GM15510 (cell line): ENCODE measurements around the gene NPPB.

Experiments
- POLR2A ChIP-seq: IDR thresholded peaks from 3 replicates; pipeline ENCODE4 v1.6.1; 2011; ENCODE audit warnings: borderline replicate concordance; ENCODE audit not compliant: insufficient read length; ENCODE audit errors: extremely low read depth

NPPB gene

GRCh38 chr1:11848373-11848700 is 10.4 kb downstream of the NPPB start:
- TF ChIP-seq POLR2A: no peak

DNA sequence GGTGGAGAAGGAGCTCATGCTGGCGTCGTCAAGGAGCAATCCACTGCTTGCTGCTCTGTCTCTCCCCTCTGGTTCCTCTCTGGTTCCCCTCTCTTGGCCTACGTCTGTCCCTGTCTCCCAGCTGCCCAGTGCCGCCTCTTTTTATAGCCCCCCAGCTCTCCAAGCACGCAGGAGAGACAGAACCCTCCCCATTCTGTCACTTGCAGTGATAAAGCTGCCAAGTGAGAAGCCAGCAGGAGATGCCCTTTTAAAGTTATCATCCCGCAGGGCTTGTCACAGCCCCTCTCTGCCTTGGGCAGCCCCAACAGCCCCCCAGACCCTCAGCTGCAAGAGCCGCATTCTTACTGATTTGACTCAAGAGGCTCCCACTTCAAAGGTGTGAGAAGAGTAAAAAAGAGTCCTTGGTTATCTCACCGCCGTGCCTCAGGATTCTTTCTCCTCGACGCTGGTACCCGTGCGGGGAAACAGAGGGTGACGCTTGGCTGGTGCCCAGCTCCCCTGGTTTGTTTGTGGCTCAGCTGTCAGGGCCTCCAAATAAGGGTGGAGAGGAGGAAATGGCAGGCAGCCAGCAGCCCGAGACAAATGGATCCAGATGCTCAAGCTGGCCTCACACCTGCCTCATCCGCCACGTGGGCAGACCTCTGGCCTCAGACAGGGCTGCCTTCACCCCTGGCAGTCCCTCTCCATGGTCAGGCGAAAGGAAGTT is 10.9 kb downstream of the NPPB start, which contains the start of gene NPPA:
Gene NPPA (minus strand): TSS at position 117 of the 706 bp plus-strand sequence. CDS start 99 bp downstream, at position 18.
- no peak for TF ChIP-seq POLR2A

DNA sequence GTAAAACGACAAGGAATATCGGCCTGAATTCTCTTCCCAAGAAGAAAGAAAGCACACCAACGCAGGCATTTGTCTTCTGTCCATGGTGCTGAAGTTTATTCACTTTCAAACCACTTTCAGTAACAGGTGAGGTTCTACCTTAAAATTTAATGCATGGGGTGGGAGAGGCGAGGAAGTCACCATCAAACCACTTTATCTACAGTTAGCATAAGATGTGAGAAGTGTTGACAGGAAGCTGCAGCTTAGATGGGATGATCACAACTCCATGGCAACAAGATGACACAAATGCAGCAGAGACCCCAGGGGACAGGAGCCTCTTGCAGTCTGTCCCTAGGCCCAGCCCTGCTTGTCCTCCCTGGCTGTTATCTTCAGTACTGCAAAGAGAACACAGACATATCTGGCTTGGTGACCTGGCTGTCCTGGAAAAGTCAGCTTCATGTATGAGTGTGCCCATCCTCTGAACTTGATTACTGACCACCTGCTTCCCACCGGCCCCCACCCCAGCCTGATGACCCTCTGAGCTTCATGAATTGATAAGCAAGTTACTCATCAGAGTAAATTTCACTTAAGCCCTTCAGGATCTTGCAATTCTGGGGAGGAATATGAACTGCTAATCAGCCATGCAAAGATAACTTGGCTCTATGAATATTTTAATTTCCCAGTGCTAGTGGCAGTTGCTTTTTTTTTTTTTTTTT is 13.0 kb downstream of the NPPB start:
- no peak for TF ChIP-seq POLR2A

DNA sequence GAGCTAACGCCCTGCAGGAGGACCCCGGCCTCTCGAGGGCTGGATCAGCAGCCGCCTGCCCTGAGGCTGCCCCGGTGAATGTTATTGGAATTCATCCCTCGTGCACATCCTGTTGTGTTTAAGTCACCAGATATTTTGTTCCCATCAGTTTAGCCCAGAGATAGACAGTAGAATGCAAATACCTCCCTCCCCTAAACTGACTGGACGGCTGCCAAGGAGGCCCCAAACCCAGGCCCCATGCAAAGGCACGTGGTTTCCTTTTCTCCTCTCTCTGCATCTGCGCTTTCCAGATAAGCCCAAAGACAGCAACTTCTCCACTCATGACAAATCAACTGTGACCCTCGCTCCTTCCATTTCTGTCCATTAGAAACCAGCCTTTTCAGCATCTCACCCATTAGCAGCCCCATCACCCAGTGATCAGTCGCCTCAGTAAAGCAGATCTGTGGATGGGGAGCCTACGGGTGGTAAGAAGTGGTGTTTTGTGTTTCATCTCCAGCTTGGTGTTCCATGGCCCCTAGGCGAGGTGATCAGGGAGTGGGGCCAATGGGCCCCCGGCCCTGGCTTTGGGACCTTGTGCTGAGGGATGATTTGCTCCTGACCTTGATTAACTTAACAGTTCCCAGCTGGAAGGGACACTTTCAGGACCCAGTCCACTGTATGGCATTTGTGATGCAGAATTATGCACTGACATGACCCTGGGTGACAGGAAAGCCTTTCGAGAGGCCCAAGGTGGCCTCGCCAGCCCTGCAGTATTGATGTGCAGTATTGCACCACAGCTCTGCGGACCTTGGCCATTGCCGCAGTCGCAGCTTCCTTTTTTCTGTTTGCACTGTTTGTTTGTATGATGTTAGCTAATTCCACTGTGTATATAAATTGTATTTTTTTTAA is 16.3 kb downstream of the NPPB start:
- TF ChIP-seq POLR2A: no peak

GRCh38 chr1:11841245-11842153 is 17.2 kb downstream of the NPPB start:
- no peak for TF ChIP-seq POLR2A

DNA sequence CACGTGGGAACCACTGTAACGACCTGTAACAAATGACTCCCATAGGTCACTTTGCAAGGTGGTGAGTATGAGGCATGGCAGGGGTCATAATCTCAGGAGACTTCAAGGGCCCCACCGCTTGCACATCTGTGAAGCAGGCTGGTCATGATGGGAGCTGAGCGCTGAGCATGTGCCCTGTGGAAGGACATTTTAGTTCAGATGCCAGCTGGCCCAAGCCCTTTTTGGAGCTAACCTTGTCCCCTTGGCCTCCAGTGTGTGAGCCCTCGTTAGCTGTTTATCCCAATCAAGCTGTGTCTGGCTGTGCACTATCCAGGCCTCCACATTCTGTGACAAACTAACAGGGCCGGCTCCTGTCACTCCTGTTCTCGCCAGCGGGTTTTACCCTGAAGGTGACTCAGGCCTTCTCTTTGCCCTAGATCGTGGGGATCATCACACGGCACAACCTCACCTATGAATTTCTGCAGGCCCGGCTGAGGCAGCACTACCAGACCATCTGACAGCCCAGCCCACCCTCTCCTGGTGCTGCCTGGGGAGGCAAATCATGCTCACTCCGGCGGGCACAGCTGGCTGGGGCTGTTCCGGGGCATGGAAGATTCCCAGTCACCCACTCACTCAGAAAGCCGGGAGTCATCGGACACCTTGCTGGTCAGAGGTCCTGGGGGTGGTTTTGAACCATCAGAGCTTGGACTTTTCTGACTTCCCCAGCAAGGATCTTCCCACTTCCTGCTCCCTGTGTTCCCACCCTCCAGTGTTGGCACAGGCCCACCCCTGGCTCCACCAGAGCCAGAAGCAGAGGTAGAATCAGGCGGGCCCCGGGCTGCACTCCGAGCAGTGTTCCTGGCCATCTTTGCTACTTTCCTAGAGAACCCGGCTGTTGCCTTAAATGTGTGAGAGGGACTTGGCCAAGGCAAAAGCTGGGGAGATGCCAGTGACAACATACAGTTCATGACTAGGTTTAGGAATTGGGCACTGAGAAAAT is 18.7 kb downstream of the NPPB start:
- TF ChIP-seq POLR2A: no peak

DNA sequence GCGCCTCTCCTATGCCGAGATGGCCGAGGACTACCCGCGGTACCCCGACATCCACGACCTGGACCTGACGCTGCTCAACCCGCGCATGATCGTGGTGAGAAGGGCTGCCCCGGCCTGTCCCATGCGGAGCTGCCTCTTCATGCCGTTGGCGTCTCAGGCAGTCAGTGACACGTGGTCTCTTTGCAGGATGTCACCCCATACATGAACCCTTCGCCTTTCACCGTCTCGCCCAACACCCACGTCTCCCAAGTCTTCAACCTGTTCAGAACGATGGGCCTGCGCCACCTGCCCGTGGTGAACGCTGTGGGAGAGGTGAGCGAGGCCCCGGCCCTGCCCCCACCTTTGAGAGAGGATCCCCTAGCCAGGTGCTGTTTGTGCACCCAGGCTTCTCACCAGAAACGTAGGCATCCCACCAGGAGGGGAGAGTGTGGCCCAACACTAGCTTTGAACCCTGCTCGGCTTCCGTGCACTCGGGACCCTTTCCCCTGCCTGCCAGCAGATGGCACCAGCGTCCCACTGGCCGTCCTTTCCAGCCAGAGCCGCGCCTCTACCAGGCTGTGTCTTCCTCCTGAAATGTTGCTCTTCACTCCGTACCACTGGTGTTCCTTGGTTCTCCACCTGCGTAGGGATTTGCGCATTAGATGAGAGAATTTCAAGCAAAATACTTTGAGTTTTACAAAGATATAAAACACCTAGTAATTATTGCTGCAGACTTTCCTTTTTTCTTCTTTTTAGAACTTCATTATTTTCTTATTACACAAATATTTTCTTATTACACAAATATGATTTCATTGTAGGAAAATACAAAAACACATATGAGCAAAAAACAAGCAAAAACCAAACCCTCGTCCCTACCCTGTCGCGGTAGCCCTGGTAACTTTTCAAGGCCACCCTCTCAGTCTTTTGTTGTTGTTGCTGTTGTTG is 20.1 kb downstream of the NPPB start:
- no peak for TF ChIP-seq POLR2A

DNA sequence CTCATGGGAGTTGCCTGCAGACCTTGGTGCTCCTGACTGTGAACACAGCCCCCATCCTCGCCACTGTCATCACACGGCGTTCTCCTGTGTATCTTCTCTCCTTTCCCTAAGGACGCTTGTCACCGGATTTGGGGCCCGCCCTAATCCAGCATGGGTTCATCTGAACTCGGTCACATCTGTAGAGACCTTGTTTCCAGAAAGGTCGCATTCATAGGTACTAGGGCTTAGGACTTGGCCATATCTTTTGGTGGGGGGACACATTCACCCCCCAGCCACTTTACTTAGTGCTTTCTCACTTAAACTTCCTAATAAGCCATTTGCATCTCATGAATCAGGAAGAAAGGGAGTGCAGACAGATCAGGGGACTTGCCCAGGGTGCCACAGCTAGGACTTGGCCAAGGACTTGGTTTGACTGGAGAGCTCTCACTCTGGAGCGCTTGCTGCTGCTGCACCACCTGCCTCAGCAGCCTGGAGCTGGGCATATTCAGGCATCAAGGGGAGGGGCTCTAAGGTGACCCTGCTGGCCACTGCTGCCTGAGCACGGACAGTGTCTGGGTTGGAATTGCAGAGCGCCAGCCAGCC is 20.9 kb downstream of the NPPB start:
- TF ChIP-seq POLR2A: no peak

- no peak for TF ChIP-seq POLR2A
Measured at GRCh38 chr1:11836955-11837766, 21.6 kb downstream of the NPPB start.

DNA sequence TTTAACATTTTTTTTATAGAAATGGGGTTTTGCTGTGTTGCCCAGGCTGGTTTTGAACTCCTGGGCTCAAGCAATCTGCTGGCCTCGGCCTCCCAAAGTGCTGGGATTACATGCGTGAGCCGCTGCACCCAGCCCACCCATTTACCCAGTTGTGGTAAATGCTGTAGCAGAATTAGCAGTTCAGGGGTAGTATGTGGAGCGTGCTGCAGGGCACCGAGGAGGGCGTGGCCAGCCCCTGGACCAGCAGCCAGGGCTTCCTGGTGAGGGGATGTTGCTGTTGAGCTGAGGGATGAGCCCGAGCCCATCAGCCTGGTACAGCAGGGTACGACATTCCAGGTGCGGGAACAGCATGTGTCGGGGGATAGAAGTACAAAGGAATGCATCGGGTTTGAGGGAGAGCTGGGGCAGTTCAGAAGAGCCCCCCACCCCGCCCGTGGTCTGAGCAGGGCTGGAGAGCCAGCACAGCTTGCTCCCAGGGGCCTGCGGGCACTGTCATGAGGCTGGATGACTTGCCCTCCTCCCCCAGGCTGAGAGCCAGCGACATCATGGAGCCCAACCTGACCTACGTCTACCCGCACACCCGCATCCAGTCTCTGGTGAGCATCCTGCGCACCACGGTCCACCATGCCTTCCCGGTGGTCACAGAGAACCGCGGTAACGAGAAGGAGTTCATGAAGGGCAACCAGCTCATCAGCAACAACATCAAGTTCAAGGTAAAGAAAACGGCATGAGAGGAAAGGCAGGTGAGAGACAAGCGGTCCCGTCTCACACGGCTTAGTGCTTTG is 23.1 kb downstream of the NPPB start:
- TF ChIP-seq POLR2A: no peak
